Hematopoietic multipotent progenitor cell treated with erythropoietin and hydrocortisone succinate and interleukin-3 and kit ligand, for 8 days (in vitro differentiated cells): Measurements from ENCODE around the gene CTIF.
"Not testable (repeated sequence)": the region's sequence is repeated elsewhere in the genome, so short reads cannot be mapped to it uniquely, and the experiment has no call there.

Source experiments
- DNase-seq: peaks from one replicate; pipeline ENCODE4 v3.0.0-alpha.2; 2015

CTIF gene

GRCh38 chr18:48538531-48539405 lies at the start of gene CTIF:
Gene CTIF (plus strand): TSS chr18:48539031. CDS start chr18:48619566, 80,535 bp downstream.
- peak; percentile 91 for DNase-seq

DNA sequence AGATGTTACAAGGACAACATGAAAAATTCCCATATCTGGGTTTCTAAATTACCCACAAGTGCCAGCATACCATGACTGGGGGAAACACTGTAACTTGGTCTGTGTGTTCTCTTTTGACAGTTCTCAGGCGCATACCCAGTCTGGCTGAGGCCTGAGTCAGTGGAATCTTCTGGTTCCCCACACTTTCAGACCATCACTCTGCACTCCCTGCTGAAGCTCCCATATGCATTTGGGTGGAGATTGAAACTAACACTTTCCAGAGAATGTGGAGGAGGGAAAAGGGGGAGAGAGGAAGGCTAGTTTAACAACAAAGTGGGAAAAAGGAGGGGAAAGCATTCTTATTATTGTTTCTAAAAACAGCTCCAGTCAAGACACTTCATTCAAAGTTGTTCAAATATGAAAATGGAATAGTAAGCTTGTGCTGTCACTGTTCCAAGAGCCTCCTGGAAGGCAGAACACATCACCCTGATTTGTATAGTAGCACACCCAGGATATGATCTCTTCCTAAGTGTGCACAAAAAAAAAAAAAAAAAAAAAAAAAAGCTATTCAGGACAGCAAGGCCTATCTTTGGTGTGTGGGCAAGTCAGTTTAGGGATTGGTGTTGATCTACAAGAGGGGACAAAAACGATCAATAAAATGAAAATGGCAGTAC lies 48.1 kb upstream of the CTIF start:
- no peak for DNase-seq

DNA sequence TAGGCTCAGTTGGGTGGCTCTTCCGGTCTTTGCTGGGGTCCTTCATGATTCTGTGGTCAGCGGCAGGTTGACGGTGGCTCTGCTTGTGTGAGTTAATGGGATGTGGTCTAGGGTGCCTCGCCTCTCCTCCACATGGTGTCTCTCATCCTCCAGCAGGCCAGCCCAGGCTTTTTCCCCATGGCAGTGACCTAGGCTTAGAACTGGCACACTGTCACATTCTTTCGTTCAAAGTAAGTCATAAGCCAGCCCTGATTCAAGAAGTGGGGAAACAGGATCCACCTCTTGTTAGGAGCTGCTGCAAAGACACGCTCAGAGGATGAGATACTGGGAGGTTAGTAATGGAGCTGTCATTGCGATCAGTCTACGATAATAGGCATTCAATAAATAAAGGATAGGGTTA lies 46.0 kb upstream of the CTIF start:
- no peak for DNase-seq

DNA sequence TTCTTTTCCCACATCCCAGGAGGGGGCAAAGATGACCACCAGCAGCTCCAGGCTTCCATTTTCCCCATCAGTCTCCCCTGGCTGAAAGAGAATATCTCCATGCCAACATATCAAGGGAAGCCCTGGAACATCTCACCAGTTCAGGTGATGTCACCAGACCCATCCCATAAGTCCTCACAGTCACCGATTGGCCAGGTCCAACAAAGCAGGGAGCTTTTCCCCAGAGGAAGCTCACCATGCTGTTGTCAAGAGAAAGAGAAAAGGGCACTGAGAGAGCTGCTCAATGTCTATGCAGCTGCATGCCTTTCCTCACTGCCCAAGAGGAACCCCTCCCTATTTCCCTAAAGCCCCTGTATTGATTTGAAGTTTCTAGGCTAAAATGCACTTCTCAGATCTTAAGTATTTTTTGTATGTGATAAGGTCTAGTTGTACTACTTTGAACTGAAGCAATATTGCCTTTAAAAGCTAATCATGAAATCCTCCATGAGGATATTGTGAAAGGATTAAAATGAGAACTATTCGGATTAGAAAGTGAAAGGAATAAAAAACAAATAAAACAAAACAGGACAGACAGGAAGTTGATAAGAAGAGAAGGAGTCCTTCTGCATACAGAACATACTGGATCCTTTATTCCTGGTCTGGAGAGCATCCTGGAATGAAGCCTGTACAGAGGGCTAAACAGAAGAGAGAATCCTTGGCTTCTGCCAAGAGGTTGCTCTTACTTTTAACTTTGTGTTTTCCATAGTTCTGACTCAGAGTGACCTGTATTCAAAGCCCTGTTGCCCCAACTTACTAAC lies 45.2 kb upstream of the CTIF start:
- no peak for DNase-seq

DNA sequence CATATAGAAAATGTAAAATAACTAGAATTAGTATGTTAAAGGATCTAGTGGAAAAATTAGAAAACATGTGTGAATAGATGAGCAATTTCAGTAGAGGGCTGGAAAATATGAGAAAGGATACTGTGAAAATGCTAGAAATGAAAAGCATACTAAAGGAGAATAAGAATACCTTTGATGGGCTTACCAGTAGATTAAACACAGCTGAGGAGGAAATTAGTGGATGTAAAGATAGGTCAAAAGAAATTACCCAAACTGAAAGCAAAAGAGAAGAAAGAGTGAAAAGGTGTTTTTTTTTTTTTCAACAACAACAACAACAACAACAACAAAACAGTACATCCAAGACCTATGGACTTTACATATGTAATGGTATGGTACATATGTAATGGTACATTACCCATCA lies 41.0 kb upstream of the CTIF start:
- DNase-seq, result no peak

- no peak for DNase-seq
These were observed 38.3 kb upstream of the CTIF start for GRCh38 chr18:48500517-48500916.

GRCh38 chr18:48502906-48503305 lies 35.9 kb upstream of the CTIF start:
- no peak for DNase-seq

DNA sequence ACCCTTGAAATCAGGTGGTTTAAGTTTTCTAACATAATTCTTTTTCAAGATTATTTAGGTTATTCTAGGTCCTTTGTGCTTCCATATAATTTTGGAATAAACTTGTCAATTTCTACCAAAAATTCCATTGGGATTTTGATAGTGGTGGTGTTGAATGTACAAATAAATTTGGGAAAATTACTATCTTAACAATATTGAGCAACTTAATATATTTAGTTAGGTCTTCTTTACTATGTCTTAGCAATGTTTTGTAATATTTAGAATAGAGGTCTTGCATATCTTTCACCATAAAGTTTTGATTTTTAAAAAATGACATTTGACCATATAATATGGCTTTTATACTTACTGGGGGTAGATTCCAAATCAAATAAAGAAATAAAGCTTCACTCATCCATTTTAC lies 34.0 kb upstream of the CTIF start:
- DNase-seq, result no peak

- DNase-seq, result not testable (repeated sequence)
These were observed 31.8 kb upstream of the CTIF start for GRCh38 chr18:48506983-48507568.

DNA sequence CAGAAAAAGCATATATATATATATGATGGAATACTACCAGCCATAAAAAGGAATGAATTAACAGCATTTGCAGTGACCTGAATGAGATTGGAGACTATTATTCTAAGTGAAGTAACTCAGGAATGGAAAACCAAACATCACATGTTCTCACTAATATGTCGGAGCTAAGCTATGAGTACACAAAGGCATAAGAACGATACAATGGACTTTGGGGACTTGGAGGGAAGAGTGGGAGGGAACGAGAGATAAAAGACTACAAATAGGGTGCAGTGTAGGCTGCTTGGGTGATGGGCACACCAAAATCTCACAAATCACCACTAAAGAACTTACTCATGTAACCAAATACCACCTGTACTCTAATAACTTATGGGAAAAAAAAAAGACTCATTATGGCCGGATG lies 26.3 kb upstream of the CTIF start:
- DNase-seq, result not testable (repeated sequence)

DNA sequence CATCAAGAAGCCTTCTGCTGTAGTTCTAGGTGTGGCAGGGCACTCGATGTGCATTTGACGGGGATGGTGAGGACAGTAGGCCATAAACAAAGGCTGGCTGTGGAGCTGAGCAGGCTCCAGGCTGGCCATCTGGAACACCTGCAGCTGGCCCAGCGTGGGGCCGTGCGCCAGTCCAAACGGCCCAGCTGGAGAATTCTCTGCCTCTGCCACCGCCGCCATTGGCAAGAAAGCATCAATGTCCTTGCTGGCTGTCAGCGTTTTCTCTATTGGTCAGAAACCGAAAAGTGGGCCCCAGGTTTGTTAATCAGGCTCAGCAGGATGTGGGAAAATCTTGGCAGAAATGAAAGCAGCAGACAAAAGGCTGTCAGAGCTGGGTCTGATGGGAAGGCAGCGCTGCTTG lies 24.0 kb upstream of the CTIF start:
- no peak for DNase-seq

- DNase-seq, result no peak
These were observed 21.8 kb upstream of the CTIF start for GRCh38 chr18:48517048-48517447.

DNA sequence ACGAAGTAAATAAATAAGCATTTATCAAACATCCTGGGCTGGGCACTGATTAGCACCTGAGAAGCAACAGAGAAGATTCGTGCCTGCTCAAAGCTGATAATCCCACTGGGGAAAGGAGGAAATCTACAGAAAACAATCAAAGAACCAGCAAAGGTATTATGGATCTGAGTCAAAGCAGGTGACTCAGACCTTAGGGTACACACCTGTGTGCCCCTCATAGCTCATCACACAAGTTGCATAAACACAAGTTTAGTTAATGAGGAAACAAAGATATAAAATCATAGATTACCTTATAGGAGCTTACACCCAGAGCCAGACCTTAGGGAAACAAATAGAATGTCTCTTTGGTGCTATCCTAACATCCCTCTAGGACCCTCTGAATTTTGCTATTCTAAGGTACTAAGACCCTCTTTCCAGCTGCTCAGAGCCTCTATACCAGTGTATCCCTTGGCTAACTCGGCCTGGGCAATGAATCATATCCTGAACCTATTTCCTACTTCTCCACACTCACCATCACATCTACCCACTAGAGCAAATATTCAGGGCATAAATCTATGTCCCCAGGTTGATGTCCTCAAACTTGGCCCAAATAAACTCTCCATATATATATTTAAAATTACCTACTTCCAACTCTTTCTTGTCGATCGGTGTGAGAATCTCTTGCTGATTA lies 19.3 kb upstream of the CTIF start:
- DNase-seq, result no peak

GRCh38 chr18:48521723-48522122 lies 17.1 kb upstream of the CTIF start:
- no peak for DNase-seq

DNA sequence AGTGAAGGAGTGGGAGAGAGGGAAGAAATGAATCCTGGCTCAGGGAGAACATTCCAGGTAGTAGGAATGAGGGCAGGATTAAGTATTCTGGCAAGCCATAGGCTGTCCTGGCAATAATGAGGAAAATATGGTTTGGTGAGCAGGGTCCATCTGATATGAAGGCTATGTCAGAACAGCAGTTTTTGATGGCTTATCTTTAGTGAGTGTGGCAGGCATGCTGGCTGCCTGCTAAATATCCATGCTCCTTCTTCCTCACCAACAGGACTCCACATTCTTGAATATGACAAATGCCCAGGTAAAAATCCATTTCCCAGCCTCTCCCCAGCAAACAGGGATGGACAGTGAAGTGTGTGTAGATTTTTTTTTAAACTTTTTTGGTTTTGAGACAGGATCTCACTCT lies 13.2 kb upstream of the CTIF start:
- DNase-seq, result no peak

- no peak for DNase-seq
These were observed 11.4 kb upstream of the CTIF start for GRCh38 chr18:48527461-48527860.

DNA sequence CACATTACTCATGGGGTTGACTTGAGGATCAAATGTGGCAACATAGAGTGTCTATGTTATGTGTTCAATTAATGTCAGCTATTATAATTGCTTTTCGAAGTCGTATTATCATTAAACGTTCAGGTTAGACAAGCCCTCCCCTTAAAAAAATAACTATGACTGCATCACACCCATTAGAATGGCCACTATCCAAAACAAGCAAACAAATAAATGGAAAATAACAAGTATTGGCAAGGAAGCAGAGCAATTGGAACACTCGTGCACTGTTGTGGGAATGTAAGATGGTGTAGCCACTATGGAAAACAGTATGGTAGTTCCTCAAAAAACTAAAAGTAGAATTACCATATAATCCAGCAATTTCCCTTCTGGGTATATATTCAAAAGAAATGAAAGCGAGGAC lies 10.0 kb upstream of the CTIF start:
- DNase-seq, result no peak

GRCh38 chr18:48529796-48530195 lies 9.0 kb upstream of the CTIF start:
- no peak for DNase-seq

DNA sequence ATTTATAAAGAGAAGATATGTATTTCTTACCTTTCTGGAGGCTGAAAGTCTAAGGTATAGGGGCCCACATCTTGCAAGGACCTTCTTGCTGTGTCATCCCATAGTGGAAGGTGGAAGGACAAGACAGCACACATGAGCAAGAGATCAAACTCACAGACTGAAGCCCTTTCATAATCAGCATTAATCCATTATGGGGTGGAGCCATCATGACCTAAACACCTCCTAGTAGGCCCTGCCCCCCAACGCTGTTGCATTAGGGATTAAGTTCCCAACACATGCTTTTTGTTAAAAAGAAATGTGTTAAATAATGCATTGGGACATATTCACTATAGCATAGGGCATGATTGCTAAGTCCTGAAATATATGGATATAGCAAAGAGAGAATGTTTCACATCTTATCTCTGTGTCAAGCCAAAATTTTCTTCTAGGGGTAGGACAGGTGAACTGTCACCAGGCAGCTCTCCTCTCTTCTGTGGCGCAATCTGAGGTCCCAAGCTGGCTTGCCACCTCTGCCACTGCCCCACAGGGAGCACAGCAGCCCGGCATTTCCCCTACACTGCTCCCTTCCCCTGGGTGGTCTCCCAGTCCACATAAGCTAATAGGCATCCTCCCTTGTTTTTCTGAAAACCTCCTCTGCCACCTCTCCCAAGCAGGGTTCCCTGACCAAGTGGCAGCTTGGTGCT lies 8.3 kb upstream of the CTIF start:
- no peak for DNase-seq

GRCh38 chr18:48531082-48531403 lies 7.8 kb upstream of the CTIF start:
- DNase-seq, result no peak

GRCh38 chr18:48531908-48532307 lies 6.9 kb upstream of the CTIF start:
- no peak for DNase-seq
